HG03097 (cell line): ENCODE measurements around the gene SLC8A3.

Source experiments
- ATAC-seq: cut with Tn5 transposase; IDR thresholded peaks from one replicate; pipeline ENCODE4 v1.9.1; 2021; ENCODE audit not compliant: unreplicated experiment, low FRiP score

Gene SLC8A3

DNA sequence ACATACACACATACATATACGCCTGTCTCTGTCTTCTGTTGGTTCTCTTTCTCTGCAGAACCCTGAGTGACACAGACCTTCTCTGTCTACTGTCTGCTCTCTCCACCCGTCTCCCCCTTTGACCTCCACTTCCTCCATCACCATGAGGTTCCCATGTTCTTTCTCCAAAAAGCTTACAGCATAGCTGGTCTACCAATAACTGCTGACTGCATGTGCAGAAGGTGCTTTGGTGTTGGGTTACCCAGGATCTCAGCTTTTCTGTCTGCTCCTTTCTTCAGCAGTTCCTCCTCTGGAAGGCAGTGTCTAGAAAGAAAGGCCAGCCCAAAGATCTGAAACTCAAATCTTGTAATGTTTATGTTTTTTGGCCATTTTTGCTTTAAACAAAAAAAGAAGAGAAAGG, 184.0 kb downstream of the SLC8A3 start:
- ATAC-seq, result no peak

DNA sequence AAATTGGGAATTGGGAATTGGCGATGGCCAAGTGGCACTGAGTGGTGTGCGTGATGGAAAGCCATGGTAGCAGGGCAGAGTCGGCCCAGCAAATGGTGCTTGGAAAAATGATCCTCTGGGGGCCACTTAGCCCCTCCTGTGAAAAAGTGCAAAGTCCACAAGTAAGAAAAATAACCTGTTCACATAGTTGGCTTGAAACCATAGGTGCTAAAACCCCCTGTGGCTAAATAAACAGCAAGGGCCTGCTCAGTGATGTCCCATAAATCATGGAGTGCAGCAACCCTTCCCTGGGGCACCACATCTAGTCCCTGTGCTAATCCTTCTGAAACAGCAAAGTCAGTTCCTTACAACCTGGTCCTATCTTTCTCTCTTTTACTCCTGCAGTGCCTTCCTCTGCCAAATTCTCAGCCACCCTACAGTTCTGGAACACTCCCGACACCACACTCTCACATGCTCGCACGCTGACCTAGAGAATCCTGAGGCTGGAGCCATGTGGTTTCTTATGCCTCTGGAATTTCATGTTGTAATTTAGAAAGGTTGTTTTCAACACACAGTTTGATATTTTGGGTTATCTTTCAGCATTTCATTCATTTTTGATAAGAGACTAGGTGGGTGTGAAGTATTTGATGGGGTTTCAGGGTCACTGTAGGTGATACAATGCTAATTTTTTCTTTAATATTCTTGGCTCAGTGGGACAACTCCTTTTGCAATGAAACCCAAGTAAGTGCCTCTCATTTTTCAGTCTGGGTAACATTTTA, 186.0 kb downstream of the SLC8A3 start:
- no peak for ATAC-seq

DNA sequence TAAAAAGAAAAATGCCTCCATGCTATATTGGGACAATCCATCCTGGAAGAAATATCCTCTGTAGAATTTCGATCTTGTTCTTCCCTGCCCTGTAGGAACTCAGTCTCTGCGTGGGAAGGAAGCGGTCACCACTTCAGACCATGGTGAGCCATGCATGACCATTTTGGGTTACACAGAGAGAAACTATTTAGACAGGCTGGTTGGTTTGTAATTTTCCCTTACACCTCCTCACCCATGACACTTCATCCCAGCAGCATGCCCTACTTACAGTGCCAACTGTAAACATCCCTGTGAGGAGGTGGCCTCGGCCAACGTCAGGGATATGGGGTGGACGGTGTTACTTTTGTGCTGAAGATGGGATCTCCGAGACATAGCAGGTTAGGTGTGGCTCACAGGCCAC, 188.2 kb downstream of the SLC8A3 start:
- no peak for ATAC-seq

DNA sequence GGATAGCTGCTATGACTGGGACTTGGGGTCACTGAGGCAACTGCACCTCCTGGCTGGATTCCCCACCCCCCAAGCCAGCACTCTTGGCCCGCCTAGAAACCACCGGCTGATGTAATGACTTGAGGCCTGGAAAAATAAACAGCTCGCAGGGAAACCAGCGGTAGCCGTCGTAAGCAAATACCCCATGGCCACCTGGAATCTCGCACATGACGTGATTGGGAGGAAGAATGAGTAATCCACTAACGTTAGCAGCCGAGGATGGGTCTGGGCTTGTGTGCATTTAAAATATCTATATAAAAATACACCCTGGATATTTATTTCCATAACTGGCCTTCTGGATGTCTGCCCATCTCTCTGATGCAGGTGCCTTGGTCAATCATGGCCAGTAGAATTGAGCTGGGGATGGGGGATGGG, 189.5 kb downstream of the SLC8A3 start:
- no peak for ATAC-seq

DNA sequence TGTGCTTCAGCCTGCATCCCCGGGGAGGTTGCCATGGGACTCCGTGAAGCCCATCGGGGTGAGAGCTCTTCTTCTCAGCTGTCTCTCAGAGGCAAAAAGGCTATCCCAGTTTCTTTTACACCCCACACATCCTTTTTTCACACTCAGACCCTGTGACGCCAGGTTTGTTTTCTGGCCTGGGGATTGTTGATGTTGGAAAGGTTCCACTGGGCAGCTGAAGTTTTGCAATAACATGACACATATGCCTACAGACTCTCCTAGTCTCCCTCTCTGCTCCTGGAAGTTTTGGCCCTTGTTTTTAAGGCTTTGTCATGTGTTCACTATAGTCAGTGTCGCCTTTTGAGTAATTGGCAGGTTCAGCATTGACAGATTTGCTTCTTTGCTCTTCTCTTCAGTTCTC, 190.9 kb downstream of the SLC8A3 start:
- no peak for ATAC-seq

DNA sequence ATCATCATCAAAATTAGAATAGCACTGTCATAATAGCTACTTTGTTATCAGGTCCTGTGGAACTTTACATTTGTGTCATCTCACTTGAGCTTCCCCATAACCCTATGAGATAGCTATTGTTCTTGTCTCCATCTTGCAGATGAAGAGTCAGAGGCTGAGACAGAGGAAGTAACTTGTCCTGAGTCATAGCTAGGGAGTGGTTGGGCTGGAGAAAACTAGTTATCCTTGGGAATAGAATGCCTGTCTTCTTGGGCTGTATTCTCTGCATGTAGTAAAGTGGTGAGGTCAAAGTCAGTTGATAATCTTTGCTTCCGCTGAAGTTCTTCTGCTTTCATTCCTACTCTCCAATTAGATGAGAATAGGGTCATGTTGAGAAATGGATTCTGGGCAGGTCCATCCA, 192.5 kb downstream of the SLC8A3 start:
- ATAC-seq, result no peak
